ENCODE results near the gene SUB1.

Gene SUB1

GRCh38 chr5:32645246-32645645 lies 59.9 kb downstream of the SUB1 start:
- DNase-seq = no peak
- no peak for TF ChIP-seq CTCF (IDR thresholded peaks at IDR 0.05; ENCODE audit: low read depth, low read length)
- no peaks in the 10 kb centered on the region for H3K4me1 ChIP-seq

GRCh38 chr5:32646061-32646969 lies 61.0 kb downstream of the SUB1 start:
- H3K9me3 ChIP-seq = no peaks in the 10 kb centered on the region
- no peaks in the 10 kb centered on the region for H3K4me1 ChIP-seq
- TF ChIP-seq CTCF (IDR thresholded peaks at IDR 0.05; ENCODE audit: low read depth, low read length) = no peak
- H3K4me3 ChIP-seq (ENCODE audit: low read depth, low read length) = no peak overlapping the region
- DNase-seq = no peak
- H3K36me3 ChIP-seq = no peaks in the 10 kb centered on the region
- no peaks in the 10 kb centered on the region for H3K27me3 ChIP-seq

More at GRCh38 chr5:32645246-32645645, 59.9 kb downstream of the SUB1 start:
- Histone ChIP-seq H3K36me3 (no peaks in the 10 kb centered on the region), H3K27me3 (no peaks in the 10 kb centered on the region), H3K4me3 (ENCODE audit: low read depth, low read length) (no peak overlapping the region), H3K9me3 (no peaks in the 10 kb centered on the region)

GRCh38 chr5:32651088-32651487 lies 65.7 kb downstream of the SUB1 start:
- Histone ChIP-seq H3K4me1 (no peaks in the 10 kb centered on the region), H3K36me3 (no peaks in the 10 kb centered on the region), H3K4me3 (ENCODE audit: low read depth, low read length) (no peak overlapping the region), H3K27me3 (no peaks in the 10 kb centered on the region), H3K9me3 (no peaks in the 10 kb centered on the region)
- TF ChIP-seq CTCF (IDR thresholded peaks at IDR 0.05; ENCODE audit: low read depth, low read length) = no peak
- DNase-seq = no peak

GRCh38 chr5:32651638-32652037 lies 66.3 kb downstream of the SUB1 start:
- H3K4me3 ChIP-seq (ENCODE audit: low read depth, low read length) = no peak overlapping the region
- no peaks in the 10 kb centered on the region for H3K9me3 ChIP-seq
- H3K36me3 ChIP-seq = no peaks in the 10 kb centered on the region
- no peaks in the 10 kb centered on the region for H3K4me1 ChIP-seq
- no peak for DNase-seq
- H3K27me3 ChIP-seq = no peaks in the 10 kb centered on the region
- no peak for TF ChIP-seq CTCF (IDR thresholded peaks at IDR 0.05; ENCODE audit: low read depth, low read length)

Measured in BE2C (cell line).